ENCODE results near the gene IFIT3. TPM values are rescaled to one million over a fixed set of nuclear protein-coding genes. Genes with fewer than 3 reads are reported as not detected.

IFIT3 gene
- total and polyA plus RNA-seq, 2 experiments from 2014 or later = 0.42 to 0.52 TPM

DNA sequence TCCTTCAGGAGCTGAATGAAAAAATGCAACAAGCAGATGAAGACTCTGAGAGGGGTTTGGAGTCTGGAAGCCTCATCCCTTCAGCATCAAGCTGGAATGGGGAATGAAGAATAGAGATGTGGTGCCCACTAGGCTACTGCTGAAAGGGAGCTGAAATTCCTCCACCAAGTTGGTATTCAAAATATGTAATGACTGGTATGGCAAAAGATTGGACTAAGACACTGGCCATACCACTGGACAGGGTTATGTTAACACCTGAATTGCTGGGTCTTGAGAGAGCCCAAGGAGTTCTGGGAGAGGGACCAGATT is 20.6 kb upstream of the IFIT3 start (continued):
- TF ChIP-seq, protein P1, sequence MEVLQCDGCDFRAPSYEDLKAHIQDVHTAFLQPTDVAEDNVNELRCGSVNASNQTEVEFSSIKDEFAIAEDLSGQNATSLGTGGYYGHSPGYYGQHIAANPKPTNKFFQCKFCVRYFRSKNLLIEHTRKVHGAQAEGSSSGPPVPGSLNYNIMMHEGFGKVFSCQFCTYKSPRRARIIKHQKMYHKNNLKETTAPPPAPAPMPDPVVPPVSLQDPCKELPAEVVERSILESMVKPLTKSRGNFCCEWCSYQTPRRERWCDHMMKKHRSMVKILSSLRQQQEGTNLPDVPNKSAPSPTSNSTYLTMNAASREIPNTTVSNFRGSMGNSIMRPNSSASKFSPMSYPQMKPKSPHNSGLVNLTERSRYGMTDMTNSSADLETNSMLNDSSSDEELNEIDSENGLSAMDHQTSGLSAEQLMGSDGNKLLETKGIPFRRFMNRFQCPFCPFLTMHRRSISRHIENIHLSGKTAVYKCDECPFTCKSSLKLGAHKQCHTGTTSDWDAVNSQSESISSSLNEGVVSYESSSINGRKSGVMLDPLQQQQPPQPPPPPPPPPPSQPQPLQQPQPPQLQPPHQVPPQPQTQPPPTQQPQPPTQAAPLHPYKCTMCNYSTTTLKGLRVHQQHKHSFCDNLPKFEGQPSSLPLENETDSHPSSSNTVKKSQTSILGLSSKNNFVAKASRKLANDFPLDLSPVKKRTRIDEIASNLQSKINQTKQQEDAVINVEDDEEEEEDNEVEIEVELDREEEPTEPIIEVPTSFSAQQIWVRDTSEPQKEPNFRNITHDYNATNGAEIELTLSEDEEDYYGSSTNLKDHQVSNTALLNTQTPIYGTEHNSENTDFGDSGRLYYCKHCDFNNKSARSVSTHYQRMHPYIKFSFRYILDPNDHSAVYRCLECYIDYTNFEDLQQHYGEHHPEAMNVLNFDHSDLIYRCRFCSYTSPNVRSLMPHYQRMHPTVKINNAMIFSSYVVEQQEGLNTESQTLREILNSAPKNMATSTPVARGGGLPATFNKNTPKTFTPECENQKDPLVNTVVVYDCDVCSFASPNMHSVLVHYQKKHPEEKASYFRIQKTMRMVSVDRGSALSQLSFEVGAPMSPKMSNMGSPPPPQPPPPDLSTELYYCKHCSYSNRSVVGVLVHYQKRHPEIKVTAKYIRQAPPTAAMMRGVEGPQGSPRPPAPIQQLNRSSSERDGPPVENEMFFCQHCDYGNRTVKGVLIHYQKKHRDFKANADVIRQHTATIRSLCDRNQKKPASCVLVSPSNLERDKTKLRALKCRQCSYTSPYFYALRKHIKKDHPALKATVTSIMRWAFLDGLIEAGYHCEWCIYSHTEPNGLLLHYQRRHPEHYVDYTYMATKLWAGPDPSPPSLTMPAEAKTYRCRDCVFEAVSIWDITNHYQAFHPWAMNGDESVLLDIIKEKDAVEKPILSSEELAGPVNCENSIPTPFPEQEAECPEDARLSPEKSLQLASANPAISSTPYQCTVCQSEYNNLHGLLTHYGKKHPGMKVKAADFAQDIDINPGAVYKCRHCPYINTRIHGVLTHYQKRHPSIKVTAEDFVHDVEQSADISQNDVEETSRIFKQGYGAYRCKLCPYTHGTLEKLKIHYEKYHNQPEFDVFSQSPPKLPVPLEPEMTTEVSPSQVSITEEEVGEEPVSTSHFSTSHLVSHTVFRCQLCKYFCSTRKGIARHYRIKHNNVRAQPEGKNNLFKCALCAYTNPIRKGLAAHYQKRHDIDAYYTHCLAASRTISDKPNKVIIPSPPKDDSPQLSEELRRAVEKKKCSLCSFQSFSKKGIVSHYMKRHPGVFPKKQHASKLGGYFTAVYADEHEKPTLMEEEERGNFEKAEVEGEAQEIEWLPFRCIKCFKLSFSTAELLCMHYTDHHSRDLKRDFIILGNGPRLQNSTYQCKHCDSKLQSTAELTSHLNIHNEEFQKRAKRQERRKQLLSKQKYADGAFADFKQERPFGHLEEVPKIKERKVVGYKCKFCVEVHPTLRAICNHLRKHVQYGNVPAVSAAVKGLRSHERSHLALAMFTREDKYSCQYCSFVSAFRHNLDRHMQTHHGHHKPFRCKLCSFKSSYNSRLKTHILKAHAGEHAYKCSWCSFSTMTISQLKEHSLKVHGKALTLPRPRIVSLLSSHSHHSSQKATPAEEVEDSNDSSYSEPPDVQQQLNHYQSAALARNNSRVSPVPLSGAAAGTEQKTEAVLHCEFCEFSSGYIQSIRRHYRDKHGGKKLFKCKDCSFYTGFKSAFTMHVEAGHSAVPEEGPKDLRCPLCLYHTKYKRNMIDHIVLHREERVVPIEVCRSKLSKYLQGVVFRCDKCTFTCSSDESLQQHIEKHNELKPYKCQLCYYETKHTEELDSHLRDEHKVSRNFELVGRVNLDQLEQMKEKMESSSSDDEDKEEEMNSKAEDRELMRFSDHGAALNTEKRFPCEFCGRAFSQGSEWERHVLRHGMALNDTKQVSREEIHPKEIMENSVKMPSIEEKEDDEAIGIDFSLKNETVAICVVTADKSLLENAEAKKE (CRISPR knock-in tag; IDR thresholded peaks at IDR 0.05) = no peak
- TF ChIP-seq, protein P2, sequence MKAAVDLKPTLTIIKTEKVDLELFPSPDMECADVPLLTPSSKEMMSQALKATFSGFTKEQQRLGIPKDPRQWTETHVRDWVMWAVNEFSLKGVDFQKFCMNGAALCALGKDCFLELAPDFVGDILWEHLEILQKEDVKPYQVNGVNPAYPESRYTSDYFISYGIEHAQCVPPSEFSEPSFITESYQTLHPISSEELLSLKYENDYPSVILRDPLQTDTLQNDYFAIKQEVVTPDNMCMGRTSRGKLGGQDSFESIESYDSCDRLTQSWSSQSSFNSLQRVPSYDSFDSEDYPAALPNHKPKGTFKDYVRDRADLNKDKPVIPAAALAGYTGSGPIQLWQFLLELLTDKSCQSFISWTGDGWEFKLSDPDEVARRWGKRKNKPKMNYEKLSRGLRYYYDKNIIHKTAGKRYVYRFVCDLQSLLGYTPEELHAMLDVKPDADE (IDR thresholded peaks at IDR 0.05) = no peak
- TF ChIP-seq EZH2 (IDR thresholded peaks at IDR 0.05; ENCODE audit: low read depth, unreplicated experiment) = no peak
- TF ChIP-seq NANOG (IDR thresholded peaks at IDR 0.05; ENCODE audit: borderline replicate concordance) = no peak
- no peak for TF ChIP-seq ZNF114 (CRISPR knock-in tag; IDR thresholded peaks at IDR 0.05)
- TF ChIP-seq CREB1 (CRISPR knock-in tag; IDR thresholded peaks at IDR 0.05; ENCODE audit: low read depth) = no peak

DNA sequence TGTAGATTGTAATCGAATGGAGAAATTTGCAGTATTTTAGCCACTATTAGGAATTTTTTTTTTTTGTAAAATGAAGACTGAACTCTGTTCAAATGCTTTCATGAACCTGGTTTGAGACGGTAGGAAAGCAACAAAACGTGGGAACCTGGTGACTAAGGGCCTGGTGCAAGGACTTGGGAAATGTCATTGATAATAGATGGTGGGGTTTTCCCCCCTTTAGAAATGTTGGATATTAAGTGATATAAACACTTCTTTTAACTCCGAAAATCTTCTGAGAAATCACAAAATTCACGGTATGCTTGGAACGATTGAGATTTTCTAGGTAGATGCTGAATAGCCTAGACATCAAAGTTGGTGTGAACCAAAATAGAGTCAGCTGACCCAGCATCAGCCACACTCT is 19.5 kb upstream of the IFIT3 start:
- H3K4me2 ChIP-seq = no peak overlapping the region
- no peaks in the 10 kb centered on the region for H3F3A ChIP-seq (replicated peaks; ENCODE audit: low read depth)
- 0 out of 2 replicates have a peak, but pooled peaks cover 5% of the 10 kb centered on the region for H3K4me1 ChIP-seq (ENCODE audit: insufficient read depth)
- no peak overlapping the region for H3K27ac Mint-ChIP-seq
- H3K27ac ChIP-seq (ENCODE audit: low read depth) = no peak overlapping the region
- peaks cover 5% of the 10 kb centered on the region; the same call in 2 of the 3 replicates for H3K4me1 Mint-ChIP-seq
- H2AFZ ChIP-seq = no peak overlapping the region
- no peak for TF ChIP-seq JUNB (IDR thresholded peaks at IDR 0.05; ENCODE audit: unreplicated experiment)
- TF ChIP-seq, protein P2 (IDR thresholded peaks at IDR 0.05) = no peak
- H3K27me3 ChIP-seq (ENCODE audit: insufficient read depth) = no peaks in the 10 kb centered on the region
- H3K27me3 Mint-ChIP-seq (ENCODE audit: insufficient read depth, low read depth, poor library complexity) = peaks cover 1% of the 10 kb centered on the region
- no peaks in the 10 kb centered on the region for H3K36me3 ChIP-seq (ENCODE audit: insufficient read depth)
- ATAC-seq (no peak), DNase-seq (ENCODE audit: low spot score) (no peak)
- H3K9me2 ChIP-seq (ENCODE audit: insufficient read depth) = no peaks in the 10 kb centered on the region
- H4K20me1 ChIP-seq (replicated peaks; ENCODE audit: insufficient read depth) = no peaks in the 10 kb centered on the region
- no peaks in the 10 kb centered on the region for H3K36me3 Mint-ChIP-seq (ENCODE audit: low read depth)
- no peak overlapping the region for H3K4me3 Mint-ChIP-seq
- no peaks in the 10 kb centered on the region for H3K9me3 Mint-ChIP-seq
- H3K4me3 ChIP-seq = no peak overlapping the region
- no peaks in the 10 kb centered on the region for H3K79me2 ChIP-seq (replicated peaks; ENCODE audit: insufficient read depth)

All from GM23338 (cell line).